T47D (cell line): ENCODE data around the gene CTNNBIP1.

Experiments
- DNase-seq, 2 experiments: peaks; one replicate each; pipeline versions ENCODE4 v3.0.0 to v3.0.0-alpha.2; 2011 to 2012; ENCODE audit warnings: low read depth in 1 of 2, low spot score in 1 of 2
- JUND ChIP-seq: IDR thresholded peaks from 2 replicates; pipeline ENCODE4 v1.6.1; 2012; ENCODE audit warnings: low read depth
- in situ Hi-C: cut with HindIII; loops from 2 replicates; pipeline ENCODE4 v1.10.0; 2016; ENCODE audit warnings: low sequenced_read_pairs, low pct_unique_long_range_greater_than_20kb

The CTNNBIP1 gene

GRCh38 chr1:9842073-9842711 is 67.9 kb downstream of the CTNNBIP1 start:
- in situ Hi-C loops: no loop called here
- no peak for TF ChIP-seq JUND
- DNase-seq: no peak

DNA sequence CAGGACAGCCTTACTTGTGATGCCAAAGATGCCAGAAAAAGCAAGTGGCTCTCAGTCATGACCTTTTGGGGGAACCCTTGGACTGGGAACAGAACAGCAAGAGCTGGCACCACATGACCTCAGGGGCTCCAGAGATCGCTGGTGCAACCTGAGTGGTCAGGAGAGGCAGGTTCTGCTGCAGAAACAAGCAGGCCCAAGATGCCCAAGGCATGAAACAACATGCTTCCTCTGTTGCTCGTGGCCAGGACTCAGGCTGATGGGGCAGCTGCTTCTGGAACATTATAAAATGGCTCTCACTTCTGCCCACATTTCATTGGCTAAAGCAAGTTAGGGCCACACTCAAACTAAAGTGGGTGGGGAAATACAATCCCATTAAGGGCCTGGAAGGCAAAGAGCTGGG is 68.6 kb downstream of the CTNNBIP1 start:
- no peak for DNase-seq
- no peak for TF ChIP-seq JUND
- in situ Hi-C loops: no loop called here

GRCh38 chr1:9840176-9840575 is 69.9 kb downstream of the CTNNBIP1 start:
- in situ Hi-C loops: no loop called here
- peak in 1 of 2 experiments; percentile 22 for DNase-seq
- no peak for TF ChIP-seq JUND

GRCh38 chr1:9838946-9839345 is 71.1 kb downstream of the CTNNBIP1 start:
- TF ChIP-seq JUND: no peak
- DNase-seq: no peak
- in situ Hi-C loops: no loop called here

DNA sequence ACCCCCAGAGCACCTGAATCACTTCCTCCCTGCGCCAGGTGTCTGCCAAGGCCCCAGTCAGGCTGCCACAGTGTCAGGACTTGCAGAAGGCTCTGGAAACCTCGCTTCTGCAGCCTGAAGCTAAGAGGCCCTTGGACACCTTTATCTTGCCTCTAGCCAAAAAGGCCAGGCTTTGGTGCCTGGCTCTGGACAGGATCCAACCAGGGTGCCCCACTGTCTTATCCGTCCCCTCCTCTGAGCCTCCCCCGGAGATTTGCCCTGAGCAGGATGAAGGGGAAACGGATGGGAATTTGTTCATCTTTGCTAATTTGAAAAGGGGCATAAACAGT is 73.5 kb downstream of the CTNNBIP1 start:
- TF ChIP-seq JUND: no peak
- in situ Hi-C loops: no loop called here
- DNase-seq: no peak

DNA sequence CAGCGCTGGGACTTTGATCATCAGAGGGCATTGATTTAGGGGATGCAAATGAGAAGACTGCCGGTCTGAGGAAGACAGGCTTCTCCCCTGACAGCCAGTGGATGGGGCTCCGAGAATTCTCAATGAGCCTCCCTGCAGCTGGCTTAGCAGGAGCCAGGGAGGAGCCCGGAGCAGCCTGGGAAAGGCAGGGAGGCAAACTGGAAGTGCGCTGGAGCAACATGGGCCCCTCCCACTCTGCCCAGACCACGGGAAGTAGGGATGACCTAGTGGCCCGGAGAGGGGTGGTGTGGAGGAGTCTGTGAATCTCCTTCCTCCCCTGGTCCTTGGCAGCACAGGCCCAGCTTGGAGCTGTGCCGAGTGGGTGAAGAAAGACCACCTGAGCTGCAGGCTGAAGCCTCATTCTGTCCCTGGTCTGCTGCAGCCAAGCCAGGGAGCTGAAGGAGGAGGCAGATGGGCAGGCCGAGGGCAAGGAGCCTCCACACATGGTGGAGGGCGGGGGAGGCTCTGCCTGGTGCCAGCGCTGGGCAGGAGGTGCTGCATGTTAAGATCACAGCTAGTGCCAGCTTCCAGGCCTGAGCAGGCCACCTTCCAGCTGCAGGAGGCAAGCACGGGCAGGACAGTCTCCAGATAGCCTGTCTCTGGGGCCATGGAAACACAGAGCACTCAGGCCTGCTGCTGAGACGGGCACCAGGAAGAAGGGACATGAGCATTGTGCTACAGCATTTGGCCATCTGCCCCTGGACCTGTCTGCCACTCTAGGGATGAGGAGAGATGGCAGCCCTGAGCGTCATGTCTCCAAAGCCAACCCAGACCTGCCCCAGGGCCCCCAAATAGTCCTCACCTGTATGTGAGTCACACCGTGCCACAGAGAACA is 74.1 kb downstream of the CTNNBIP1 start:
- no peak for TF ChIP-seq JUND
- no peak for DNase-seq
- in situ Hi-C loops: no loop called here

DNA sequence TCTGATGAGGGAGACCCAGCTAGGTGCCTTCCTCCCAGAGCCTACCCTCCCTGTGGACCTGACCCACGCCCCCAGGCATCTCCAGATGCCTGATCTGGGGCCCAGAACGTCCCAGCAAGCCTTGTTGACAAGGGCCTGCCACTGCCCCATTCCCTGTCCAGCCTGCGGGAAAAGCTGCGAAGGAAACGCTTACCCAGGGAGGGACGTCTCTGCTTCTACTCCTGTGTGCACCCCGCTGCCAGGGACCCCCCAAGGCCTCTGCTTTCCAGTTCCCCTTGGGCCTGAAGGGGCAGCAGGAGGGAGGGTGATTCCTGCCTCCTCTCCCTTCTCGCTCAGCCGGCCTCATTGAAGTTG is 74.7 kb downstream of the CTNNBIP1 start:
- in situ Hi-C loops: no loop called here
- DNase-seq: no peak
- no peak for TF ChIP-seq JUND

DNA sequence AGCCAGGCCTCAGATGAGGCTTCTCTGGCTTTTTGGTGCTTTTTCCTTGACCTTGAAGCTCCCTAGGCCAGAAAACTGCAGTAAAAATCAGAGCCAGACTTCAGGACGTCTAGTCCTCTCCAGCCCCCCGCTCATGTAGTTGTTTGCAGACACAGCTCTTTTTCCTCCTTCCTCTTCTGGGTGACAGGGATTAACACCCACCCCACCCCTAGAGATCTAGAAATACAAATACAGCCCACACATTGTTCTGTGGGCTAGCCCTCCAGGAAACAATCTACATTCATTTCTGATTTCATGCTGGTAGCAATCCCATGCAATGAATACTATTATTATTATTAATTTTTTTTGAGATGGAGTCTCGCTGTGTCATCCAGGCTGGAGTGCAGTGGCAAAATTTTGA is 76.4 kb downstream of the CTNNBIP1 start:
- TF ChIP-seq JUND: no peak
- in situ Hi-C loops: no loop called here
- DNase-seq: no peak

- in situ Hi-C loops: no loop called here
- DNase-seq: no peak
- no peak for TF ChIP-seq JUND
Observed at GRCh38 chr1:9827558-9828185, 82.4 kb downstream of the CTNNBIP1 start.

GRCh38 chr1:9826616-9827015 is 83.5 kb downstream of the CTNNBIP1 start:
- DNase-seq: no peak
- in situ Hi-C loops: no loop called here
- no peak for TF ChIP-seq JUND

DNA sequence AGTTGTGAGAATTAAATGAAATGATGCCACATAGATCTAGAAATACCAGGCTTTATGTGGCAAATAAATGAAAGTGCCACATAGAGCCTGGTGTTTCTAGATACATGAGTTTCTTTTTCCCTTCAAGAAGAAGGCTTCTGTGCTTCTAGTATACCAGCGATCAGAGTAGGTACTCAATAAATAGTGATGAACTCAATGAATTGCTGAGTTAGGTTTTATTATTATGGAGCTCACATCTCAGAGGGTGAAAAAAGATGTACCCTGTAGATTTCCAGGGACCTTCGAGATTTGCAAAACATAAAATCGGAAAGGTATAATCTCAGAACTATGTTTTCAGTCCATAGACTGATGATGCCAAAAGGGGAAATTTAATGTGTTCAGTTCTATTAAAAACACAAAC is 84.0 kb downstream of the CTNNBIP1 start:
- in situ Hi-C loops: no loop called here
- no peak for DNase-seq
- no peak for TF ChIP-seq JUND

DNA sequence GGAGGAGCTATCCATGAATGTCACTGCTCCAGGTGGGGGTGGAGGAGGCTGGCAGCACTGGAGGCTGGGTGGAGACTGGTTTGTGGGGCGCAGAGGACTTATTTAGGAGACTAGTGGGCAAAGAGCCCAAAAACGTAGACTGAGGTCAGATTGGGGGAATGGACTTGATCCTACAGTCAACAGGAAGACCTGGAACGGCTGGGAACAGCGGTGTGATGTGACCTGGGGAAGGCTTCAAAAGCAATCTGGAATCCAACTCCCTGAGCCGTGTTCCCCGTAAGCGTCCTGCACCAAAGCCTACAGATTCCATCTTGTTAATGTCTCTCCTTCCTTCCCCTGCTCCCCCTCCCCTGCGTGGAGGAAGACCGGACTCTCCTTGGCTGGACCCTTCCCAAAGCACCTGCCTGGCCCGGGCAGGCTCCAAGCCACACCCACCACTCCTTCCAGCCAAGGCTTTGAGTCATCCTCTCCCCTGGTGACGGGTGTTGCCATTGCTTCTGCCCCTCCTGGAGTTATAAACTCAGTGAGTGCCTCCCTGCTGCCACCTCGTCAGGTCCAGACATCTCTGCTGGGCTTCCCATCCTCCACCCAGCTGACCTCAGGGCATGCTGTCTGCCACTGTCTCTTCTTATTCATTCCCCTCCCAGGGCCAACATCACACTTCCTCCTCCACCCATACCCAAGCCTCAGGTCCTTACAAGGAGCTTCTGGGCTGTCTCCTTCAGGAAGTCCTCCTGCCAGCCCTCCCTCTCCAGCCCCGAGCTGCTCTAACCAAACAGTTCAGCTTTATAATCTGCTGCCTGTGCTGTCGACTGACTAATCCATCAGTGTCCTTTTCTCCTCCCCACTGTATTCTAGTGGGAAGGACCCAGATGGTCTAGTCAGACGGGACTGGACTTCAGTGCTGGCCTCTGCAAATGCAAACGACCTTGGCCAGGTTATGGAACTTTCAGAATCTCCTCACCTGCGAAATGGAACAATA is 84.7 kb downstream of the CTNNBIP1 start:
- no peak for TF ChIP-seq JUND
- in situ Hi-C loops: no loop called here
- peak; percentile 25 to 72 for DNase-seq

- no peak for DNase-seq
- TF ChIP-seq JUND: no peak
- in situ Hi-C loops: no loop called here
Observed at GRCh38 chr1:9824702-9825089, 85.4 kb downstream of the CTNNBIP1 start.
